T1000 (cell line): Measurements from ENCODE around the gene UIMC1.
"Not testable (repeated sequence)": the region's sequence is repeated elsewhere in the genome, so short reads cannot be mapped to it uniquely, and the experiment has no call there.

ENCODE experiments used
- DNase-seq: peaks from one replicate; lab custom pipeline; 2025; ENCODE audit warnings: mixed read lengths; lab: John Stamatoyannopoulos, UW

UIMC1 gene

GRCh38 chr5:177006265-177006972 lies at the start of gene UIMC1:
TSS of gene UIMC1 (minus strand) at chr5:177006779. CDS start at chr5:176982615, 24,164 bp downstream.
- DNase-seq = peak; percentile 91

DNA sequence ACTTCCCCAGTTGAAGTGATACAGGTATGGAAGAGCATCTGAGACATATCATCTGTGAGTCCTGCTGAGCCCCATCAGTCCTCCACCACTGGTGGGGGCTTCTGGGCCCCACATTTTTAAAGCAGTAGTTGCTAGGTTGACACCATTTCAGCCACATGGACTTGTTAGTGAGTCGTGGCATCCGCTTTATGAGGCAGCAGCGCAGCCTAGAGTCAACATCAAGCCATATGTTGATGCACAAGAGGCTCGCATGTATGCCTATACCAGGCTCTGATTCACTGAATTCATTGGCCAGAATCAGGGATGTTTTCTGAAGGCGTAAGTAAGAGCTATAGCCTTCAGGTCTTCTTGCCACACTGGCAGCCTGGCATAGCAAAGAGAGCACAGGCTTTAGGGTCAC lies 42.7 kb upstream of the UIMC1 start:
- DNase-seq = no peak

DNA sequence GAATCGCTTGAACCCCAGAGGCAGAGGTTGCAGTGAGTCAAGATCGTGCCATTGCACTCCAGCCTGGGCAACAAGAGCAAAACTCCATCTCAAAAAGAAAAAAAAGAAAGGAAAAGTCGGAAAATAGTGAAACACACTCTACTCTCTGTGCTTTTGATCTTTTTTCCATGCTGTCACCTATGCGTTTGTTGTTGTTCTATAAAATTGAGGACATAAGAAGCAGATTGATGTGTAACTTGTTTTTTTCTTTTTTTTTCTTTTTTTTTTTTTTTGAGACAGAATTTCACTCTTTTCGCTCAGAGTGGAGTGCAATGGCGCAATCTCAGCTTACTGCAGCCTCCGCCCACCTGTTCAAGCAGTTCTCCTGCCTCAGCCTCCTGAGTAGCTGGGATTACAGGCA lies 42.0 kb upstream of the UIMC1 start:
- DNase-seq = not testable (repeated sequence)

GRCh38 chr5:177045631-177046030 lies 39.1 kb upstream of the UIMC1 start:
- DNase-seq = no peak

GRCh38 chr5:177044641-177045040 lies 38.1 kb upstream of the UIMC1 start:
- DNase-seq = no peak

GRCh38 chr5:177043958-177044357 lies 37.4 kb upstream of the UIMC1 start:
- no peak for DNase-seq

GRCh38 chr5:177043114-177043513 lies 36.5 kb upstream of the UIMC1 start:
- DNase-seq = no peak

- DNase-seq = no peak
Observed at GRCh38 chr5:177041936-177042335, 35.4 kb upstream of the UIMC1 start.

GRCh38 chr5:177040814-177041420 lies 34.3 kb upstream of the UIMC1 start:
- DNase-seq = no peak

DNA sequence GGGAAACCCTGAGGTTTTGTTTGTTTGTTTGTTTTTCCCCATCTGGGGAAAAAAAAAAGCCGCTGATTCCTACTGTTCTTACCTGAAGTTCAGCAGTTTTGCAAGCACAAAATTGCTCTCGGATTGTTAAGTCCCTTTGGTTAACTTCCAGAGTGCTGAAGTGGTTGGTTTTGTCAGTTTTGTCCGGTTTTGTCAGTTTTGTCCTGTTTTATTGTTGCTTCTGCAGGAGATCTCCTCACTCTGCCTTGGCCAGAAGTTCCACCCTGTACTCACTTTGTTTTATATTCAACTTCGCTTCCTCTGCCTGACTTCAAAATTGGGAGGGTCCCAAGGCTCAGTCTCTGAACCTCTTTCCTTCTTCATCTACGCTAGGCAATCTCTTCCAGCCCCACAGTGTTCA lies 30.3 kb upstream of the UIMC1 start:
- no peak for DNase-seq

DNA sequence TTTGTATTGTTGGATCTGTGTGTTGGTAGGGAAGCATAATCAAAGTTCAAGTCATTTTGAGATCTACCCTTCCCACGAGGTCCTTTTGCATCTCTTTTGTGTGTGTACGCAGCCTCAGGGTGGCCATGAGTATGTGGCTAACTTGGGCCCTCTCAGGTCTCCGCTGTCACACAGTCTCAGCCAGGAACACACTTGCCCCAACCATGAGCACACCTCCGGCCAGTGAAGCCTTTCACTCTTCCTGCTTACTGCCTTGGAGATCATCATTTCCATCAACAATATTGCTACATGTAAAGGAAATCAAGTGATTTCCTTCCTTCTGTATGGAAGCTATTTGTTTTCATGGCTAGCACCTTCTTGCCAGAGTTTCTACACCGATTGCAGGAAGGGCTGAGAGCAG lies 29.9 kb upstream of the UIMC1 start:
- DNase-seq = no peak

DNA sequence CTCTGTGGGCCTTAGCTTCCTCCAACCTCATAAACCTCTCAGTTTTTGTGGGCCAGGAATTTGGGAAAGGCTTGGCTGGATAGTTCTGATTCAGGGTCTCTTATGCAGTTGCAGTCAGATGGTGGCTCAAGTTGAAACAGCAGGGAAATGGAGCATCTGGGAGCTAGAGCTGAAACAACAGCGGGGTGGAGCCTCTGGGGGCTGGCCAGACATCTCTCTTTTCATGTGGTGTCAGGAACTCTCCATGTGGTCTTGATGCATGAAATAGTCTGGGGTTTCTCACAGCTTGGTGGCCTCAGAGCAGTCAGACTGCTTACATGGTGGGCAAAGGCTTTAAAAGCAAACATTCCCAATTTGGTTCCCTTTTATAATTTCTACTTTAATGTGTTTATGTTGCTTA lies 29.4 kb upstream of the UIMC1 start:
- no peak for DNase-seq

GRCh38 chr5:177029498-177029897 lies 22.9 kb upstream of the UIMC1 start:
- no peak for DNase-seq

DNA sequence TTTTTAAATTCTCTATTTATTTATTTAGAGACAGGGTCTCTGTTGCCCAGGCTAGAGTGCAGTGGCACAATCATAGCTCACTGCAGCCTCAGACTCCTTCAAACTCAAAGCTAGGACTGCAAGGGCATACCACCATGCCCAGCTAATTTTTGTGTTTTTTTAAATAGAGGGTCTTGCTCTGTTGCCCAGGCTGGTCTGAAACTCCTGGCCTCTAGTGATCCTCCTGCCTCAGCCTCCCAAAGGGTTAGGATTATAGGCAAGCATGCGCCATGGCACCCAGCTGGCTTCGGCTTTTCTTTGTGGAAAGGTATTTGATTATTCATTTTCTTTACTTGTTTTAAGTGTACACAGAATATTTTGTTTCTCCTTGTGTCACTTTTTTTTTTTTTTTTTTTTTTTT lies 21.1 kb upstream of the UIMC1 start:
- no peak for DNase-seq

- DNase-seq = no peak
Observed at GRCh38 chr5:177025101-177025601, 18.6 kb upstream of the UIMC1 start.

DNA sequence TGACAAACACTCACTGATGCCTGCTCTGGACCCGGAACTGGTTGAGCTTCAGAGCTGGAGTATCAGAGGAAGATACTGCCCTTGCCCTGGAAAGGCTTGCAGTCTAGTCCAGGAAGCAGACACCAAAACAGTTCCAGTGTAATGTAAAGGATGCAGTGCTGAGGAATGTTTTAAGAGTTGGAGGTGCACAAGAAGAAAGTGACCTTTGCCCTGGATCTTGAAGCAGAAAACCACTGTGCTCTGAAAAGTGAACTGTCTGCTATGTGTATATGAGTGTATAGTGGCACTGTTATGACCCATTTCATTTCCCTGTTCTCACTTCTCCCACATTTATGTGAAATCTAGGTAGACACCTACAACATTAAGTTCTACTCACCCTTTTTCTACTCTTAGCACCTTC lies 18.0 kb upstream of the UIMC1 start:
- DNase-seq = no peak

DNA sequence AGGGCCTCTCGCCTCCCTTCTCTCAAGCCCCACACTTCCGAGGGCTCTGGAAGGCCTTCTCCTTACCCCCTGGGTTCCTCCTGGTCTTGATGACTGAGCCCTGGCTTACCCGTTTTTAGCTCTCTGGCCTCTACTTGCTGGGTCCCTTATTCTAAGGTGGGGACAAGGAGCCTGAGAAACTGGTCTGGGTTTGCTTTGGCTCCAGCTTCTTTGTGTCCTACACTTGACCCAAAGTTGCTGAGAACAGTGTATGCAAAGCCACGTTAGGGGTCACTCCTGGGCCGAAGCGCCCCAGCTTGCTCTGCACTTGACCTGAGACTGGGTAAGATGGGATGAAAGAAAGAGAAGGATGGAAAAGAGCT lies 16.7 kb upstream of the UIMC1 start:
- no peak for DNase-seq

- peak; percentile 81 for DNase-seq
Observed at GRCh38 chr5:177022386-177023302, 16.1 kb upstream of the UIMC1 start, which contains the start of gene ZNF346. TSS of gene ZNF346 (plus strand) at chr5:177022696. CDS start at chr5:177022739, 43 bp downstream.

DNA sequence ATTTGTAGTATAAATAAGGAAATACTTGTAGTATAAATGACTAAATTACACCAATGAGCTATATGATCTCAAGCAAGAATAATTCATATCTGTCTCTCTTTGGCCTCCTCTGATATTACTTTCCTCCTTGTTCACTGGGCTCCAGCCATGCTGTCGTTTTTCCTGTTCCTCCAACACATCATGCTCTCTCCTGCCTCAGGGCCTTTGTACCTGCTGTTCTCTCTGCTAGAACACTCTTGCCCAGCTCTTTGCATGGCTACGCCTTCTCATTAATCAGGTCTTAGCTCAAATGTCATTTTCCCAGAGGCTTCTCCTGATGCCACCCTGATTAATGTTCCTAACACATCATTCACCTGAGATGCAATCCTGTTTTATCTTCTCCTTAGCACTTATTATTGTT lies 13.5 kb upstream of the UIMC1 start:
- DNase-seq = no peak

GRCh38 chr5:177018341-177018740 lies 11.8 kb upstream of the UIMC1 start:
- no peak for DNase-seq

DNA sequence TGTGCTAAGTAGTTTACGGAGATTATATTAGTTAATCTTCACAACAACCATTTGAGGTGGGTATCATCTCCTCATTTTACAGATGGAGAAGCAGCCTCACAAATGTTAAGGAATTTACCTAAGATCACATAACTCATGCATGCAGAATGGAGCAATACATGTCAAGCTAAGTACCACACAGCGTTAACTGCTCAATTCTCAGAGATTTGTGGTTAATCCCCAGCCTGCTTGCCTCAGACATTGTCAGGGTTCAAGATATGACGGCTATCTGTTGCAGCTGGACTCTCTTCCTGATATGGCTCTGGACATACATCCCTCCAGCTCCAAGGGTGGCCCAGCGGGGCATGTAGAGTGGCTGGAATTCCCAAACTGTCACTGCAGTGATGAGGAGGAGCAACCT lies 8.6 kb upstream of the UIMC1 start:
- no peak for DNase-seq

DNA sequence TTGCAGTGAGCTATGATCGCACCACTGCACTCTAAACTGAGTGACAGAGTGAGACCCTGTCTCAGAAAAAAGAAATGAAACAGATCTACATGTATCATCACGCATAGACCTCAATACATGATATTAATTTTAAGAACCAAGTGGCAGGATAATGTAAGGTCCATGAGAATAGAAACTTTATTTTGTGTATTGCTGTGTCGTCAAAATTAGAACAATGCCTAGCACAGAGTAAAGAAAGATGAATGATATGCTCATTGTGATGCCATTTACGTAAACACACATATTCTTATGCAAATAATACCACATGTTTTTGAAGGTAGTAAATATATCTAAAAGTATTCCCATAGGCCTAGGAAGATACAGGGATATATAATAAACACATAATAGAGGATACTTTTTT lies 3.6 kb upstream of the UIMC1 start:
- no peak for DNase-seq

- DNase-seq = no peak
Observed at GRCh38 chr5:177008716-177009115, 2.1 kb upstream of the UIMC1 start.
